Endothelial cell of umbilical vein (primary cell): ENCODE measurements around the gene PRKACG. TPM values are rescaled to one million over a fixed set of nuclear protein-coding genes. Genes with fewer than 3 reads are reported as not detected.

Experiments used
- BruUV-seq: library from RNA; stranded (reverse); fragments of 400-500 nt; replicated peaks from 2 replicates; lab custom pipeline; 2021; lab: Mats Ljungman, UMichigan
- CTCF ChIA-PET: fragments of 300-600, 350-600 bp; sonication (Branson Sonifier 250); formaldehyde crosslinking; loops from one replicate; lab custom pipeline; 2021; ENCODE audit warnings: antibody characterized with exemption, inconsistent platforms; lab: Charles Lee
- POLR2A ChIA-PET: fragments of 300-600, 350-600 bp; sonication (Branson Sonifier 250); formaldehyde crosslinking; loops from one replicate; lab custom pipeline; 2021; ENCODE audit warnings: antibody characterized with exemption, inconsistent platforms; lab: Charles Lee
- DNase-seq: peaks from one replicate; pipeline ENCODE4 v3.0.0-alpha.2; 2011; ENCODE audit warnings: low read depth, low spot score
- FAIRE-seq: peaks from 2 replicates; lab custom pipeline; 2011; peaks lifted over from hg19 to GRCh38; lab: Jason Lieb, UNC
- H2AFZ ChIP-seq: 2 replicates; pipeline ENCODE4 v1.6.0; 2012; ENCODE audit warnings: low read depth, low read length, control low read depth, inconsistent platforms
- H3K27ac ChIP-seq: 2 replicates; pipeline ENCODE4 v1.5.1; 2011; ENCODE audit warnings: low read depth, mild to moderate bottlenecking, control low read depth, low read length, moderate library complexity; ENCODE audit not compliant: insufficient read depth
- H3K27me3 ChIP-seq, 2 experiments: 2 replicates each; pipeline versions ENCODE4 v1.6.0 to v1.6.1; 2011; ENCODE audit warnings: low read length in 2 of 2, mixed read lengths in 1 of 2; ENCODE audit not compliant: control insufficient read depth in 2 of 2, insufficient read depth in 2 of 2
- H3K36me3 ChIP-seq, 2 experiments: 2 replicates in 1 of 2; 3 replicates in 1 of 2; pipeline ENCODE4 v1.5.1; 2011; ENCODE audit warnings: low read length in 2 of 2, mild to moderate bottlenecking in 1 of 2, moderate library complexity in 1 of 2; ENCODE audit not compliant: control insufficient read depth in 2 of 2, insufficient read depth in 2 of 2; ENCODE audit errors: extremely low read depth in 1 of 2
- H3K4me1 ChIP-seq: 3 replicates; pipeline ENCODE4 v1.5.1; 2011; ENCODE audit warnings: mild to moderate bottlenecking, low read length; ENCODE audit not compliant: control insufficient read depth, insufficient read depth; ENCODE audit errors: extremely low read depth
- H3K4me2 ChIP-seq: 2 replicates; pipeline ENCODE4 v1.6.1; 2011; ENCODE audit warnings: low read length, control low read depth, mixed read lengths; ENCODE audit not compliant: insufficient read depth
- H3K4me3 ChIP-seq, 3 experiments: fragments of 200-600 bp in 1 of 3; sonication (generic), shearing (Covaris generic) in 1 of 3; replicated peaks in 1 of 3; 2 replicates each; pipeline ENCODE4 v1.5.1; 2011 to 2016; ENCODE audit warnings: control low read depth in 3 of 3, low read length in 3 of 3, mild to moderate bottlenecking in 2 of 3, inconsistent platforms in 1 of 3, low read depth in 1 of 3, moderate library complexity in 1 of 3; ENCODE audit not compliant: insufficient read depth in 1 of 3
- H3K79me2 ChIP-seq: 2 replicates; pipeline ENCODE4 v1.6.0; 2012; ENCODE audit warnings: low read length, inconsistent platforms; ENCODE audit not compliant: control insufficient read depth, insufficient read depth
- H3K9ac ChIP-seq: replicated peaks from 2 replicates; pipeline ENCODE3; 2011; ENCODE audit warnings: low read length, control low read depth; ENCODE audit not compliant: insufficient read depth; ENCODE audit errors: extremely low read depth
- H3K9me1 ChIP-seq: replicated peaks from 3 replicates; pipeline ENCODE4 v1.6.0; 2011; ENCODE audit warnings: mild to moderate bottlenecking, low read length; ENCODE audit not compliant: control insufficient read depth, insufficient read depth; ENCODE audit errors: extremely low read depth
- H3K9me3 ChIP-seq: replicated peaks from 2 replicates; pipeline ENCODE4 v1.5.1; 2012; ENCODE audit warnings: low read length, inconsistent platforms; ENCODE audit not compliant: control insufficient read depth, insufficient read depth
- H4K20me1 ChIP-seq: replicated peaks from 2 replicates; pipeline ENCODE3; 2011; ENCODE audit warnings: mild to moderate bottlenecking, low read length; ENCODE audit not compliant: control insufficient read depth, insufficient read depth; ENCODE audit errors: extremely low read depth
- EZH2 ChIP-seq: IDR thresholded peaks from 2 replicates; pipeline ENCODE4 v1.6.1; 2012; ENCODE audit warnings: borderline replicate concordance, low read depth, mild to moderate bottlenecking, moderate library complexity, low read length, inconsistent platforms; ENCODE audit not compliant: severe bottlenecking
- FOS ChIP-seq: IDR thresholded peaks from 2 replicates; pipeline ENCODE4 v1.6.1; 2011; ENCODE audit warnings: mild to moderate bottlenecking, low read length, moderate library complexity, borderline replicate concordance; ENCODE audit not compliant: insufficient read depth
- GATA2 ChIP-seq: IDR thresholded peaks from 2 replicates; pipeline ENCODE4 v1.7.0; 2011; ENCODE audit warnings: low read depth, mild to moderate bottlenecking, moderate library complexity, mixed read lengths, low read length; ENCODE audit not compliant: insufficient read length, insufficient read depth
- JUN ChIP-seq: IDR thresholded peaks from 2 replicates; pipeline ENCODE4 v1.6.1; 2011; ENCODE audit warnings: borderline replicate concordance, low read depth; ENCODE audit not compliant: insufficient read length, insufficient read depth
- MYC ChIP-seq: IDR thresholded peaks from one replicate; pipeline ENCODE4 v1.6.1; 2011; ENCODE audit warnings: mild to moderate bottlenecking, low read depth, low read length
- POLR2A ChIP-seq: IDR thresholded peaks from 2 replicates; pipeline ENCODE4 v1.6.1; 2012; ENCODE audit warnings: low read depth, mild to moderate bottlenecking, control low read depth, low read length
- POLR2AphosphoS5 ChIP-seq: IDR thresholded peaks from 2 replicates; pipeline ENCODE4 v1.6.1; 2012; ENCODE audit warnings: low read depth, mild to moderate bottlenecking, control low read depth, low read length, moderate library complexity; ENCODE audit not compliant: insufficient read depth
- dilution Hi-C: fragments of 300-500 bp; cut with MboI; formaldehyde crosslinking; loops from one replicate; pipeline ENCODE4 v1.15.0; 2019; ENCODE audit warnings: low sequenced_read_pairs; ENCODE audit not compliant: extremely low pct_ligation_motif_present
- intact Hi-C: fragments of 100-400 bp; cut with micrococcal nuclease; formaldehyde crosslinking; loops from one replicate; pipeline ENCODE4 v1.10.0; 2022
- polyA plus RNA-seq, 4 experiments: library from polyadenylated mRNA; depleted of rRNA in 3 of 4; stranded (reverse) in 3 of 4; unstranded in 1 of 4; fragments of >200 nt; gene quantifications; 2 replicates each; pipeline versions ENCODE4 v1.2.1 to v1.2.3, GENCODE V29; 2011 to 2012; ENCODE audit warnings: missing spikeins in 1 of 4
- total RNA-seq: library from RNA; stranded (reverse); gene quantifications from 2 replicates; pipeline ENCODE4 v1.2.3, GENCODE V29; 2021
- TF ChIP-seq, protein P1 (sequence below), 2 donors: IDR thresholded peaks; 1 replicate in 1 of 2; 2 replicates in 1 of 2; pipeline ENCODE4 v1.5.1; 2011; ENCODE audit warnings: low read length in 2 of 2, mild to moderate bottlenecking in 2 of 2, moderate library complexity in 2 of 2, control low read depth in 1 of 2, inconsistent platforms in 1 of 2, low read depth in 1 of 2; ENCODE audit not compliant: insufficient read depth in 1 of 2; ENCODE audit errors: extremely low read depth in 1 of 2
- TF ChIP-seq, protein P2 (sequence below): IDR thresholded peaks from 2 replicates; pipeline ENCODE4 v1.6.1; 2011; ENCODE audit not compliant: insufficient read depth, insufficient read length

The PRKACG gene
- total and polyA plus RNA-seq, 2 donors (not counting 3 experiments of a cell fraction or from before 2014, with no cell fraction given) = not detected

DNA sequence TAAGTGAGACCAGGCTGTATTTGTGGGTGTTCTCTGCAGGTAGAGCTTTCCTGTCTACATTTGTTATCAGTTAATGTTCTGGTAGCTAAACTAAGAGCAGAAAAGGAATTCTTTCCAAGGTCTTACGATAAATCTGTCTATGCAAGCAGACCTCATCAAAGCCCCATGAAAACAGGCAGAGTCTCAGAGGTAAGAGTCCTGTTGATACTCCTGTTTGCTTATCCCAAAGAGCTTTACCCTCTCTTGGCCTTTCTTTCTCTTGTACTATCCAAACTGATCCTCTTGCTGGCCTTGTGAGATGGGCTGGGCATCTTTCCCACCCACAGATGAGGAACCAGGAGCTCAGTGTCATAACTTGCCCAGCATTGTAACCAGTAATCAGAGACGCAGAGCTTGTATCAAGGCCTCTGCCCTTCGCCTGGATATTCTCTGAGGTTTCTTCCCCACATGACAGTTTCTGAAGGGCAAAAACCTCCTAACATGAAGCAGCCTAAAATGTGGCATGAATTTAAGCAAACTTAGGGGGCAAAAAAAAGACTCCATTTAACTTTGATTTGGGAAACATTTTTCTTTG, 33.5 kb downstream of the PRKACG start:
- no peak for FAIRE-seq
- BruUV-seq = no TSS peak

More for the DNA sequence above, 33.5 kb downstream of the PRKACG start:
- Histone ChIP-seq H2AFZ (no peak overlapping the region), H3K27ac (no peak overlapping the region), H3K27me3 (peaks cover 2 to 5% of the 10 kb centered on the region in 2 experiments), H3K79me2 (no peaks in the 10 kb centered on the region), H3K9ac (no peak overlapping the region), H3K4me1 (no peaks in the 10 kb centered on the region), H3K9me3 (no peaks in the 10 kb centered on the region), H4K20me1 (no peaks in the 10 kb centered on the region), H3K4me2 (no peak overlapping the region), H3K36me3 (no peaks in the 10 kb centered on the region), H3K9me1 (no peaks in the 10 kb centered on the region), H3K4me3 (no peak overlapping the region)
- intact Hi-C loops = no loop called here
- dilution Hi-C loops = no loop called here
- CTCF ChIA-PET = interaction anchor here (0.7 to 1.8 kb wide), 2 partner anchors 13 to 17 kb away, joined by 3 to 5 read pairs; no protein-coding TSS in a partner anchor
- TF ChIP-seq POLR2AphosphoS5 (no peak), GATA2 (no peak), POLR2A (no peak), JUN (no peak), MYC (no peak), EZH2 (no peak), FOS (no peak)
- TF ChIP-seq, protein P1, sequence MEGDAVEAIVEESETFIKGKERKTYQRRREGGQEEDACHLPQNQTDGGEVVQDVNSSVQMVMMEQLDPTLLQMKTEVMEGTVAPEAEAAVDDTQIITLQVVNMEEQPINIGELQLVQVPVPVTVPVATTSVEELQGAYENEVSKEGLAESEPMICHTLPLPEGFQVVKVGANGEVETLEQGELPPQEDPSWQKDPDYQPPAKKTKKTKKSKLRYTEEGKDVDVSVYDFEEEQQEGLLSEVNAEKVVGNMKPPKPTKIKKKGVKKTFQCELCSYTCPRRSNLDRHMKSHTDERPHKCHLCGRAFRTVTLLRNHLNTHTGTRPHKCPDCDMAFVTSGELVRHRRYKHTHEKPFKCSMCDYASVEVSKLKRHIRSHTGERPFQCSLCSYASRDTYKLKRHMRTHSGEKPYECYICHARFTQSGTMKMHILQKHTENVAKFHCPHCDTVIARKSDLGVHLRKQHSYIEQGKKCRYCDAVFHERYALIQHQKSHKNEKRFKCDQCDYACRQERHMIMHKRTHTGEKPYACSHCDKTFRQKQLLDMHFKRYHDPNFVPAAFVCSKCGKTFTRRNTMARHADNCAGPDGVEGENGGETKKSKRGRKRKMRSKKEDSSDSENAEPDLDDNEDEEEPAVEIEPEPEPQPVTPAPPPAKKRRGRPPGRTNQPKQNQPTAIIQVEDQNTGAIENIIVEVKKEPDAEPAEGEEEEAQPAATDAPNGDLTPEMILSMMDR (IDR thresholded peaks at IDR 0.05; ENCODE audit: extremely low read depth in 1 of 2, insufficient read depth in 1 of 2, low read depth in 1 of 2, low read length in 2 of 2) = no peak
- TF ChIP-seq, protein P2, sequence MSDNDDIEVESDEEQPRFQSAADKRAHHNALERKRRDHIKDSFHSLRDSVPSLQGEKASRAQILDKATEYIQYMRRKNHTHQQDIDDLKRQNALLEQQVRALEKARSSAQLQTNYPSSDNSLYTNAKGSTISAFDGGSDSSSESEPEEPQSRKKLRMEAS = no peak
- DNase-seq = no peak
- POLR2A ChIA-PET = no interaction called here
